GM19463 (cell line): ENCODE results near the gene CPN1.

Experiments
- ATAC-seq: cut with Tn5 transposase; IDR thresholded peaks from one replicate; pipeline ENCODE4 v1.9.1; 2021; ENCODE audit warnings: mild to moderate bottlenecking, moderate library complexity; ENCODE audit not compliant: unreplicated experiment

CPN1 gene

DNA sequence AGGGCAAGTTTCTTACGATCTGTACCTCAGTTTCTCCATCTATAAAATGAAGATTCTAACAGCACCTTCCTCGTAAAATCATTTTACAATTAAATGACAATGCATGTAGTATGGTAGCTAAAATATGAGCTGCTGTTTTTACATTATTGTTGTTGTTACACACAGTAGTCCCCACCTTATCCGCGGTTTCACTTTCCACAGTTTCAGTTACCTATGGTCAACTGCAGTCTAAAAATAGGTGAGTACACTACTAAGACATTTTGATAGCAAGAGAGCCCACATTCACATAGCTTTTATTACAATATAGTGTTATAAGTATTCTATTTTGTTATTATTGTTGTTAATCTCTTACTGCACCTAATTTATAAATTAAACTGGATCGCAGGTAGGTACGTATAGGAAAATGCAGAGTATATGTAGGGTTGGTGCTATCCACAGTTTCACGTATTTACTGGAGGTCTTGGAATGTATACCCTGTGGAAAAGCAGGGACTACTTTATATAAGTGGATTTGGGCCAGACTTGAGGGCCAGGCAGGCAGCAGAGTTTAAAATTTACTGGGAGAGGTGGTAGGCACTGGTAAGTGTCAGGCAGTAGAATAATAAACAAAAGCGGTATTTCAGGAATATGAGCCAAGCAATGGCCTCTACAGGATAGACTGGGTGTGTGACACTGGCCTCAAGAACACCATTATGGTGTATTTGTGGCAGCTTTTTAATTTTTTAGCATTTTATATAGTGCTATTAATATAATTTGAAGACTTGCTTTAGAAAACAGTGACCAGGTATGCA, 82.2 kb downstream of the CPN1 start:
- no peak for ATAC-seq

GRCh38 chr10:99998889-99999288, 82.8 kb downstream of the CPN1 start:
- no peak for ATAC-seq

DNA sequence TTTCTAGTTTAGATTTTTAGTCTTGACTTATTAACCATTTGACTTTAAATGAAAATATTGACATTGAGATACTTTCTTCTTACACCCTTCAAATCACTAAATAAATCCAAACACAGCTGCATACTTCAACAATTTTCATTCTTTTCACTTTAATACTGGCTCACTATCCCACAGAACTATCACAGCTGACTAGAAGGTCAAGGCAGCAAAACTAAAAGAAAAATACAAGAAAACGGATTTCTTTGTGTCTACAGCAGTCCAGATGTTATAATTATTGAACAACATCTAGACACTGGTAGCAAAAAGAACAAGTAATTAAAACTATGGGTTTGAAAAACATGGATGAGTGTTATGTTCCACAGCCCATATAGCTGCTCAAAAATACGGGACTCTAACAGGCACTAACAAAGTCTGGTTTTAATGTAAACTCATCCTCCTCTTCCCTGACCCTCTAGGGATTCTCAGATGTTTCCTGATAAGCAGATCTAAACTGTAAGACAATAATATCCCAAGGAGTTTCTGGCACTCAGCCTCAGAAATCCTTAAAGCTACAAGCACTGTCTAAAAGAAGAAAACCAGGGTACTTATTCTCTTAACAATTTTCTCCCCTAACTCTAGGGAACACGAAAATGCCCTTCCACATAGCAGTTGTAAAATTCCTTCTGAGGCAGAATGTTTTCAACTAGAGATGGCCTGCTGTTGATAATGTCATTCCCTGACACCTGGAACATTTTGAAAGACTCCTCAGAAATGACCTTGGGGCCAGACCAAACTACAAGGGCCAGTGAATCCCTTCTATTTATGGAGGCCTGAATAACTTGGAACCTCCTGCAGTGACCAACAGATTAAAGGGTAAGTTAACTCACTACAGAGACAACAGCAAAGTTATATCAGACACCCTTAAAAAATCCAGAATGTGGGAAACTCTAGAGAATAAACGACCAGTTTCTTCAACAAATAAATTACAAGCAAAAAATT, 84.7 kb downstream of the CPN1 start:
- no peak for ATAC-seq

DNA sequence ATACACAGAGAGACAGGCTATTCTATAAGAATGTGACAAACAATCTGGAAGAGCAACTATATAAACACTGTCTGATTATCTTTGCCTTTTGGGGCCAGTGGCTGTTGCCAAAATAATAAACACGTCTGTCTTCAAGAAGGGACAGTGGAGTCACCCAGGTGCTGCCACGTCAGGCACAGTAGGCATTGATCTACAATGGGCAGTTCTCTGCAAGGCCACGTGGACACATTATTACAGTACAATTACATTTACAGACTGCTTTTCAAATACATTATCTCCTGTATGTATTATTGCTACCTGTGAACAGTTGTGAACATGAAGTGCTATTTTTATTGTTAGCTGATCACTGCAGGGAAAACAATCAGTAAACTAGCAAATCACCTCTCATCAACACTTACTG, 86.0 kb downstream of the CPN1 start:
- ATAC-seq, result no peak

DNA sequence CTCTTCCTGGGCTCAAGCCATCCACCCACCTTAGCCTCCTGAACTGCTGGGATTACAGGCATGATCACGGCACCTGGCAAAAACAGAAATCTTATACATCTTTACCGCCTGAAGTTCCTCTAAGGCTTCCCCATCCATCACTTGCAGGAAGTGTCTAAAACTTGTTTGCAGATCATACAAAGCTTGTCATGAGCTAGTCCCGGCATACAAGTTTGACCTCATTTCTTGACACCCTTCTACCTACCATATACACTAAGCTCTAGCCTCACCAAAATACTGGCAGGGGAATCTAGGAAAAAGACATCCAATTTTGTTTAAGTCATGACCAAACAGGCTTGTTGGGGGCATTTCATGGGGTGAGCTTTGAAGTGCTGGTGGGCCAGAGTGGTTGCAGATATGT, 86.4 kb downstream of the CPN1 start:
- ATAC-seq, result no peak

DNA sequence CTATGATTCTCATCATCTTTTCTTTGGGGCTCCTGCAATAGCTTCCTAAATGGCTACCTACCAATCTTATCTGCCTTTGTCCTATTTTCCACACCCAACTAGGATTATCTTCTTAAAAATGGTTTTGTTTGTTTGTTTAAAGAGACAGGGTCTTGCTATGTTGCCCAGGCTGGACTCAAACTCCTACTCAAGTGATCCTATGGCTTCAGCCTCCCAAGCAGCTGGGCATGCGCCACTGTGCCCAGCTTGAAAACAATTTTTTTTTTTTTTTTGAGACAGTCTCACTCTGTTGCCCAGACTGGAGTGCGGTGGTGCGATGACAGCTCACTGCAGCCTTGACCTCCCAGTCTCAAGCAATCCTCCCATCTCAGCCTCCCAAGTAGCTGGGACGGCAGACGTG, 86.9 kb downstream of the CPN1 start:
- ATAC-seq, result no peak

DNA sequence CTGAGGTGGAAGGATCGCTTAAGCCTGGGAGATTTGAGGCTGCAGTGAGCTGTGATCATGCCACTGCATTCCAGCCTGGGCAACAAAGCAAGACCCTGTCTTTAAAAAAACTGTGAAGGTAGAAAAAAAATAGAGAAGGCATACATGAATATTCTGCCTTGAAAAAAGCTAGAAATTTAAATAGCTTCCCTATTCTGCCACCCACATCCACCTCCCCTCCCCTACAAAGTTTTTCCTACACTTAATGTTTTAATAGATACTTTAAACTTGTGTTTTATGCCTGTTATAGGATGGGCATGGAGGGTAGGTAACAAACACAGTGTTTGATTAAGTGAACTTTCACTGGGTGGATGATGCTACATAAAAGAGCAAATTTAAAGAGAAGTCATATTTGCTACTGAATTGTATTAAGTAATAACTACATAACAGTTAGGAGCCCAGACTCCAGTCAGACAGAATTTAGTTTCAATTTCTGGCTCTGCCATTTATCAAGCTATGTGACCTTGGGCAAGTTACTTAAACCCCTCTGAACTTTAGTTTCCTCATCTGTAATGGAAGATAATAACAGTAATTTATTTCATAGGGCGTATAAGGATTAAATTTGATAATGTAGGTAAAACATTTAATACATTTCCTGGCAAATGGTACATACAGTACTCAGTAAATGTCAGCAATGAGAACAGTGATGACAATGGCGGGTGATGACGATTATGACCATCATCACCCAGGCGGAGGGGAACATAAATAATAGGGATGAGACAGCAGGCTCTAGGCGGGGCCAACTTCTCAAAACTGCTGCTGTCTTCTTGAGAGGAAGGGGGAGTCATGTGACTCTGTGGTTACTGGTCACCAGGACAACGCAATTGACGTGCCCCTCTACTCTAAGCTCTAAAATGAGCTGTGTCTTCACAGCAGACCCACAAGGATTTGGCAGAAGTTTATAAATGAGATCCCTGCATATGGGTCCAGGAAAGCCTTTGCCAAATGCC, 87.7 kb downstream of the CPN1 start:
- ATAC-seq, result peak; percentile 97
